ENCODE results near the gene PTGDR.

DNA sequence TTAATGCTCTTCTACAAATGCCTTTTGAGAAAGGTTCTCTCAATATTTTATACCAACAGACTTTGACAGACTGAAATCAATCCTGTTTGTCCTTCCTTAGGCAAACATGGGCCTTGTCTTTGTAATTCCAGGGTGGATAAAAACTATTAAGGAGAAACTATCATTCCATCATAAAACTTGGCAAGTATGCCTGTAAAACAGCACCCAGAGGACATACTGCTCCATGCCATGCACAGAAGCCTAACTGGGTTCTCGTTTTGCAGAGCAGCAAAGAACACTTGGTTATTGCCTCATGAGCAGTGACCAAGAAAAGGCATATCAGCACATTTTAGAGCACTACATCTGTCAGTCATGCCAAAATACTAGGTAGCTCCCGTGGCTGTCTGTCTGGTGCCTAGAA lies 33.8 kb upstream of the PTGDR start:
- TF ChIP-seq POLR2A (IDR thresholded peaks at IDR 0.05; ENCODE audit: low read length): no peak
- TF ChIP-seq CTCF (IDR thresholded peaks at IDR 0.05): no peak
- no peak for TF ChIP-seq ZSCAN20 (CRISPR knock-in tag; IDR thresholded peaks at IDR 0.05)
- no peak for TF ChIP-seq RFX5 (IDR thresholded peaks at IDR 0.05)
- TF ChIP-seq HOXB5 (CRISPR knock-in tag; IDR thresholded peaks at IDR 0.05): no peak
- TF ChIP-seq ESRRA (IDR thresholded peaks at IDR 0.05; ENCODE audit: borderline replicate concordance, low read length): no peak

Measured in A549 (cell line).